Esophagus squamous epithelium (tissue), 4 donors: ENCODE results near the gene TTC28.

Experiments
- CTCF ChIP-seq, 6 experiments: fragments of 450-650 bp in 4 of 6; fragments of 200-600 bp in 2 of 6; sonication (generic) in 2 of 6; IDR thresholded peaks; one replicate each; pipeline ENCODE4 v1.5.1; 2016 to 2019; ENCODE audit warnings: antibody characterized with exemption in 6 of 6, mild to moderate bottlenecking in 4 of 6, moderate library complexity in 4 of 6
- POLR2A ChIP-seq, 4 donors: fragments of 450-650 bp; IDR thresholded peaks; one replicate each; pipeline ENCODE4 v1.6.1; 2017; ENCODE audit warnings: antibody characterized with exemption in 4 of 4, mild to moderate bottlenecking in 4 of 4, moderate library complexity in 3 of 4

GRCh38 chr22:28328756-28329155, 350.9 kb downstream of the TTC28 start:
- TF ChIP-seq CTCF (IDR thresholded peaks at IDR 0.05) (no peak), POLR2A (IDR thresholded peaks at IDR 0.05) (no peak)
